ENCODE measurements around the gene CHN2.

Gene CHN2

DNA sequence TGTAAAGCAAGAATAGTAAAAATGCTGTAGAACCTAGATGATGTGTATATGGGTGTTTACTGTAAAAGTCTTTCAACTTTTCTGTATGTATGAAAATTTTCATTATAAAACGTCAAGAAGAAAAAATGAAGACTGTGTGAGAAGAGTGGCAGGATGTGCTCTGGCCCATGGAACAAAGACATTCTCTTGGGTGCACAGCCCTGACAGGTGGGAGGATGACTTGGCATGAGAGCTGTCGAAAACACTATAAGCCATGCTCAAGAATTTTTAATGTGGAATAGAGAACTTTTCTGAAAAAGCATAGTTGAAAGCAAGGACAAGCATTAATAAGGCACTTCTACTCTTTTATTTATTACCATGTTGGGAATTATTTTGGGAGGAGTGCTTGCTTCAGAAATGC lies 185.0 kb downstream of the CHN2 start:
- H3K4me3 ChIP-seq (ENCODE audit: low read depth, low read length), result no peak overlapping the region
- TF ChIP-seq, protein P1, sequence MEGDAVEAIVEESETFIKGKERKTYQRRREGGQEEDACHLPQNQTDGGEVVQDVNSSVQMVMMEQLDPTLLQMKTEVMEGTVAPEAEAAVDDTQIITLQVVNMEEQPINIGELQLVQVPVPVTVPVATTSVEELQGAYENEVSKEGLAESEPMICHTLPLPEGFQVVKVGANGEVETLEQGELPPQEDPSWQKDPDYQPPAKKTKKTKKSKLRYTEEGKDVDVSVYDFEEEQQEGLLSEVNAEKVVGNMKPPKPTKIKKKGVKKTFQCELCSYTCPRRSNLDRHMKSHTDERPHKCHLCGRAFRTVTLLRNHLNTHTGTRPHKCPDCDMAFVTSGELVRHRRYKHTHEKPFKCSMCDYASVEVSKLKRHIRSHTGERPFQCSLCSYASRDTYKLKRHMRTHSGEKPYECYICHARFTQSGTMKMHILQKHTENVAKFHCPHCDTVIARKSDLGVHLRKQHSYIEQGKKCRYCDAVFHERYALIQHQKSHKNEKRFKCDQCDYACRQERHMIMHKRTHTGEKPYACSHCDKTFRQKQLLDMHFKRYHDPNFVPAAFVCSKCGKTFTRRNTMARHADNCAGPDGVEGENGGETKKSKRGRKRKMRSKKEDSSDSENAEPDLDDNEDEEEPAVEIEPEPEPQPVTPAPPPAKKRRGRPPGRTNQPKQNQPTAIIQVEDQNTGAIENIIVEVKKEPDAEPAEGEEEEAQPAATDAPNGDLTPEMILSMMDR (IDR thresholded peaks at IDR 0.05; ENCODE audit: insufficient read depth, low read depth, low read length, missing control alignments), result no peak
- no peak for DNase-seq (ENCODE audit: low read depth)

DNA sequence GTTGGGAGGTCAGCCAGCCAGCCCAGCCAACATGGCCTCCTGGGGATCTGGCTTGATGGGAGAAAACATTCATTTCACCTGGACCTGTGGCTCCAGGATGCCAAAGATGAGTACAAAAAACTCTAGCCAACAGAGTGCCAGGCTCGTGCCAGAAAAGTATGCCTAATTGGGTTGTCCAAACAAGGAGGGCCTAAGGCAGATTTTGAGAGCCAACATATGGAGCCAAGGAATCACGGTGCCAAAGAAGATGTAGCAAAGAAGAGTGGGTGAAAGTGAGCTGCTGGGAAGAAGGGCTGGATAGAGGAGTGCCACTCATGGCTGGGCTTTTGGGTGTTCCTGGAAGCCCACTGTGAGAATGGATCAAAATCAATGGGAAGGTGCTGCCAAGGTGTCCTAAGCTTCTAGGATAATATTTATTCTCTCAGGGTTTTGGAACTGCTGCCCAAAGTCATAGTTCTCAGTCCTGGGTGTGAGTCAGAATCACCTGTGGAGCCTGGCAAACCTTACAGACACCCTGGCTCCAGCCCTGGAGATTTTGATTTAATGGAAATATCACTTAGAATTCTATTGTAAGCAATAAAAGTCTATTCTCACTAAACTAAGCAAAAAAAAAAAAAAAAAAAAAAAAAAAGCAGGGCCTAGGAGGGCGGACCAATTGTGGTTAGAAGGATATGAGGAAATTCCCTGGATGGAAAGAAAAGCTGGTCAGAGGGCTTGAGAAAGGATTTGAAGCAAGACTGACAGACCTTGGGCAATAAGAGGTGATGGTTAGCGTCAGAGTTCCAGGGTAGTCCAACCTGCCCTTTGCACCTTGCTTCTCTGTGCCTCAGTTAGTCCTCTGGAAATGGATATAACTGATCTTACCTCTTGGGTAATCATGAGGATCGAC lies 186.9 kb downstream of the CHN2 start:
- no peak for DNase-seq (ENCODE audit: low read depth)

DNA sequence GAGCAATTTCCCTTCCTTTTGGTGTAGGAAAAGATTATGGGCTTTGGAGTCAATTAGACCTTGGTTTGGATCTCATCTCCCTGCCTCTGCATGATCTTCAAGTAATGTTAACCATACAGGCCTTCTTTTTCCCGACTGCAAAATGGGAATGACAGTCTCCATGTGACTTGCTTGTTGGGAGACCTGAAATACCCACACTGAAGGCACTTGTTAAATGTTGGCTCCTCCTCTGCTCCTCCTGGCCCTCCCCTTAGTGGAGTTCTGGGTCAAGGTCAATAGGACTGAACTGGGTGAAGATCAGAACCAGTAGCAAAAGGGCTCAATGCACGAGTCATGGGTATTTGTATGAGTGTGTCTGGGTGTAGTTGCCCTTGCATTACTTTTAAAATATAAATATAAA lies 189.7 kb downstream of the CHN2 start:
- no peak overlapping the region for H3K4me3 ChIP-seq (ENCODE audit: low read depth, low read length)
- no peak for DNase-seq (ENCODE audit: low read depth)
- TF ChIP-seq, protein P1 (IDR thresholded peaks at IDR 0.05; ENCODE audit: insufficient read depth, low read depth, low read length, missing control alignments), result no peak

More for the DNA sequence above, 186.9 kb downstream of the CHN2 start:
- H3K4me3 ChIP-seq (ENCODE audit: low read depth, low read length), result no peak overlapping the region
- TF ChIP-seq, protein P1 (IDR thresholded peaks at IDR 0.05; ENCODE audit: insufficient read depth, low read depth, low read length, missing control alignments), result no peak

DNA sequence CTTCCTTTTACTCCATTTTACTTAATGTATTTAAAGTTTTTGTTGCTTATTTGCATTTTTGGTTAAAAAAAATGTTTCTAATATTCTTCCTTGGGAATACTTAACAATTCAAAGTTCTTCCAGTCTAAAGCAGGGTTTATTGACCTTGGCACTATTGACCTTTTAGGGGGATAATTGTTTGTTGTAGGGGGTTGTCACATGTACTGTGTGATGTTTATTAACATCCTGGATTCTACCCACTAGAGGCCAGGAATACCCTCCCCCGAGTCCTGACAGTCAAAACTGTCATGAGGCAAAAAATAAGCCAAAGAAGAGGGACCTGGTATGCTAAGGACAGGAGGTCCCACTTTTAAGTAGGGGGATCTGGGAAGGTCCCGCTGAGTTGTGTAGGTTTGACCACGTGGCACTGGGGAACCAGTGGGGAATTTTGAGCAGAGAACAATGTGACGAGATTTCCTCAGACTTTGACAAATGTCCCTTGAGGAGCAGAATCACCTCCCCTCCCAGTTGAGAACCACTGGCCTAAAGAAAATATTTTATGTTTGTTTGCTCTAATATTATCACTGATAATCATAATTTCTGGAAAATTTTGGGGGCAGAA lies 190.7 kb downstream of the CHN2 start:
- DNase-seq (ENCODE audit: low read depth), result no peak
- TF ChIP-seq, protein P1 (IDR thresholded peaks at IDR 0.05; ENCODE audit: insufficient read depth, low read depth, low read length, missing control alignments), result no peak
- H3K4me3 ChIP-seq (ENCODE audit: low read depth, low read length), result no peak overlapping the region

DNA sequence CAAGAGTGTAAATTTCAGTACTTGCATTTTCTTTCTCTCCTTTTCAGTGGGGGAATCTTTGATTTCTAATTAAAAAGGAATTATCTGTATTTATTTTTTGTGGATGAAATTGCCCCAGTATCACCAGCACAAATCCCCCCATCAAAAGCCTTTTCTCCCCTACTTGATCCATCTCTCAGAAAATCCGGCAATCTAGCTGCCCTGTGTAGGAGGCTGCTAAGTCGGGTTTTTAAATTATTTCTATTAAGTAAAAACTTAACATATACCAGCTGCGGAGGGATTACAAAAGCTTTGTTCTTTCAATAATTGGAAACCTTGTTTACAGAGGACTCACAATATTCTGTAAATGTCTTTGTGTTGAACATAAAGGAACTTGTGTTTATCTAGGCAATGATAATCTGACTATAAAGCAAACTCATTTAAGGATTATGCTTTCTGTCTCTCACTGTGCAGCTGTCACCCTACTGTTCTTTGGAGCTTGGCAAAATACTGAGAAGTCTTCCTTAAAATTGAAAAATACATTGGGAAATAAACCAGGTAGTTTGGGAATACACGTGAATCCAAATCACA lies 191.7 kb downstream of the CHN2 start:
- DNase-seq (ENCODE audit: low read depth), result no peak
- TF ChIP-seq, protein P1 (IDR thresholded peaks at IDR 0.05; ENCODE audit: insufficient read depth, low read depth, low read length, missing control alignments), result no peak
- no peak overlapping the region for H3K4me3 ChIP-seq (ENCODE audit: low read depth, low read length)

DNA sequence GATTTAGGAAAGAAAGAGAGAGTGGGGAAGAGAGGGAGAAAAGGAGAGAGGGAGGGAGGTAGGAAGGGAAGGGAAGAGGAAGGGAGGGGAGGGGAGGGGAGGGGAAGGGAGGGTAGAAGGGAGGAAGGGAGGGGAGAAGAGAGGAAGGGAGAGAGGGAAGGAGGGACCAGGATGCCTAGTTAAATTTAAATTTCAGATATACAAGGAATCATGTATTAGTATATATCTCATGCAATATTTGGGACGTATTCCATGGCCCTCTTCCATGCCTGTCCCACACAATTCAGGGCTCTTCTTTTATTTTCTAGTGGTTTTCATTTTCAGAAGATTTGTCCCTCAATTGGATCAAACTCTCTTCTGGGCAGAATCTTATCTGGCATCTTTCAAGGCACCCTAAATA lies 196.7 kb downstream of the CHN2 start:
- no peak overlapping the region for H3K4me3 ChIP-seq (ENCODE audit: low read depth, low read length)
- no peak for DNase-seq (ENCODE audit: low read depth)
- TF ChIP-seq, protein P1 (IDR thresholded peaks at IDR 0.05; ENCODE audit: insufficient read depth, low read depth, low read length, missing control alignments), result no peak

Data from GM12865 (cell line).